Keratinocyte (primary cell): ENCODE data around the gene RAD23A. TPM values are rescaled to one million over a fixed set of nuclear protein-coding genes. Genes with fewer than 3 reads are reported as not detected.

Experiments used
- DNase-seq: peaks from one replicate; pipeline ENCODE4 v3.0.0-alpha.2; 2011; ENCODE audit warnings: low read depth, missing footprints, low spot score
- FAIRE-seq: peaks from 2 replicates; lab custom pipeline; 2011; peaks lifted over from hg19 to GRCh38; lab: Jason Lieb, UNC
- H2AFZ ChIP-seq: 2 replicates; pipeline ENCODE4 v1.6.0; 2012; ENCODE audit warnings: low read length, control low read depth, inconsistent platforms; ENCODE audit not compliant: control insufficient read depth
- H3K27ac ChIP-seq: 2 replicates; pipeline ENCODE4 v1.5.1; 2011; ENCODE audit warnings: low read length; ENCODE audit not compliant: control insufficient read depth, insufficient read depth
- H3K27me3 ChIP-seq: 3 replicates; pipeline ENCODE4 v1.6.0; 2011; ENCODE audit warnings: low read length; ENCODE audit not compliant: control insufficient read depth, insufficient read depth; ENCODE audit errors: extremely low read depth
- H3K36me3 ChIP-seq, 2 experiments: 2 replicates in 1 of 2; 3 replicates in 1 of 2; pipeline ENCODE4 v1.5.1; 2011; ENCODE audit warnings: low read length in 2 of 2, mild to moderate bottlenecking in 1 of 2; ENCODE audit not compliant: control insufficient read depth in 2 of 2, insufficient read depth in 2 of 2; ENCODE audit errors: extremely low read depth in 1 of 2
- H3K4me1 ChIP-seq: 3 replicates; pipeline ENCODE4 v1.5.1; 2011; ENCODE audit warnings: low read length; ENCODE audit not compliant: control insufficient read depth, insufficient read depth; ENCODE audit errors: extremely low read depth
- H3K4me2 ChIP-seq: 3 replicates; pipeline ENCODE4 v1.6.0; 2011; ENCODE audit warnings: low read depth, low read length; ENCODE audit not compliant: control insufficient read depth, insufficient read depth; ENCODE audit errors: extremely low read depth
- H3K4me3 ChIP-seq, 3 experiments: fragments of 200-600 bp in 1 of 3; sonication (generic) in 1 of 3; 2 replicates in 2 of 3; 3 replicates in 1 of 3; pipeline ENCODE4 v1.5.1; 2011 to 2016; ENCODE audit warnings: low read length in 3 of 3, mild to moderate bottlenecking in 3 of 3, control low read depth in 2 of 3, inconsistent platforms in 1 of 3, low read depth in 1 of 3, mixed read lengths in 1 of 3, mixed run types in 1 of 3, moderate library complexity in 1 of 3; ENCODE audit not compliant: control insufficient read depth in 2 of 3, insufficient read depth in 2 of 3; ENCODE audit errors: extremely low read depth in 1 of 3
- H3K79me2 ChIP-seq: 2 replicates; pipeline ENCODE4 v1.6.0; 2012; ENCODE audit warnings: low read length; ENCODE audit not compliant: control insufficient read depth, insufficient read depth
- H3K9ac ChIP-seq: 3 replicates; pipeline ENCODE4 v1.6.0; 2011; ENCODE audit warnings: low read length; ENCODE audit not compliant: control insufficient read depth, insufficient read depth; ENCODE audit errors: extremely low read depth
- H3K9me1 ChIP-seq: 3 replicates; pipeline ENCODE4 v1.6.0; 2011; ENCODE audit warnings: low read length; ENCODE audit not compliant: control insufficient read depth, insufficient read depth; ENCODE audit errors: extremely low read depth
- H3K9me3 ChIP-seq: 2 replicates; pipeline ENCODE4 v1.5.1; 2012; ENCODE audit warnings: low read depth, low read length; ENCODE audit not compliant: control insufficient read depth
- H4K20me1 ChIP-seq: 3 replicates; pipeline ENCODE4 v1.6.0; 2011; ENCODE audit warnings: low read length; ENCODE audit not compliant: control insufficient read depth, insufficient read depth; ENCODE audit errors: extremely low read depth
- CTCF ChIP-seq, 3 experiments: IDR thresholded peaks in 1 of 3; conservative IDR thresholded peaks in 1 of 3; optimal IDR thresholded peaks in 1 of 3; 2 replicates in 2 of 3; 3 replicates in 1 of 3; pipeline versions ENCODE3 to v1.5.1; 2011; ENCODE audit warnings: low read length in 3 of 3, mild to moderate bottlenecking in 3 of 3, moderate library complexity in 2 of 3, control low read depth in 1 of 3, inconsistent platforms in 1 of 3; ENCODE audit not compliant: insufficient read depth in 2 of 3; ENCODE audit errors: extremely low read depth in 1 of 3
- EZH2 ChIP-seq: IDR thresholded peaks from one replicate; pipeline ENCODE4 v1.6.1; 2012; ENCODE audit warnings: inconsistent platforms, mild to moderate bottlenecking, low read length, moderate library complexity
- dilution Hi-C: fragments of 300-500 bp; cut with MboI; formaldehyde crosslinking; loops from one replicate; pipeline ENCODE4 v1.7.0; 2020; ENCODE audit warnings: low sequenced_read_pairs; ENCODE audit not compliant: extremely low pct_ligation_motif_present
- polyA plus RNA-seq, 5 experiments: library from polyadenylated mRNA; depleted of rRNA in 3 of 5; stranded (reverse) in 3 of 5; stranded (forward) in 1 of 5; unstranded in 1 of 5; fragments of >200 nt; gene quantifications; 1 replicate in 1 of 5; 2 replicates in 3 of 5; 3 replicates in 1 of 5; pipeline versions ENCODE4 v1.2.1 to v1.2.3, GENCODE V29; 2011 to 2012; ENCODE audit warnings: missing spikeins in 2 of 5, low read depth in 1 of 5, low replicate concordance in 1 of 5

RAD23A gene
- polyA plus RNA-seq, 1 donor (not counting 4 experiments of a cell fraction or from before 2014, with no cell fraction given) = 23.7 TPM

- Histone ChIP-seq H3K9me1 (no peaks in the 10 kb centered on the region), H3K9ac (peak within 1 kb of the TSS; percentile 92), H3K4me1 (peaks cover 13% of the 10 kb centered on the region), H3K27me3 (no peaks in the 10 kb centered on the region), H3K4me3 (peak within 1 kb of the TSS; percentile 80 to 98 (median 82)), H4K20me1 (no peaks in the 10 kb centered on the region), H3K27ac (peak within 1 kb of the TSS; percentile 75), H3K4me2 (peak within 1 kb of the TSS; percentile 97), H3K36me3 (peaks cover 20 to 21% of the 10 kb centered on the region in 2 experiments), H3K9me3 (no peaks in the 10 kb centered on the region), H2AFZ (peak within 1 kb of the TSS; percentile 83), H3K79me2 (peaks cover 37% of the 10 kb centered on the region)
- FAIRE-seq (no peak), DNase-seq (no peak)
- dilution Hi-C loops = no loop called here
- TF ChIP-seq CTCF (optimal IDR thresholded peaks at IDR 0.05 in 1 of 3, IDR thresholded peaks at IDR 0.05 in 1 of 3, conservative IDR thresholded peaks at IDR 0.05 in 1 of 3; ENCODE audit: extremely low read depth in 1 of 3, insufficient read depth in 2 of 3, low read length in 3 of 3) (no peak), EZH2 (no peak)
Measured at GRCh38 chr19:12933287-12934072, 12.2 kb upstream of the RAD23A start, which contains the start of gene FARSA. Gene FARSA (minus strand): TSS chr19:12933711. CDS start chr19:12933696, 15 bp downstream.

- no peak for FAIRE-seq
- Histone ChIP-seq H3K9ac (no peak overlapping the region), H3K79me2 (peaks cover 48% of the 10 kb centered on the region), H3K9me1 (peaks cover 2% of the 10 kb centered on the region), H3K4me1 (peaks cover 19% of the 10 kb centered on the region), H3K9me3 (no peaks in the 10 kb centered on the region), H3K27ac (no peak overlapping the region), H3K27me3 (no peaks in the 10 kb centered on the region), H3K36me3 (peaks cover 16 to 18% of the 10 kb centered on the region in 2 experiments), H4K20me1 (peaks cover 9% of the 10 kb centered on the region), H2AFZ (no peak overlapping the region), H3K4me3 (no peak overlapping the region), H3K4me2 (no peak overlapping the region)
- dilution Hi-C loops = no loop called here
- DNase-seq = no peak
- TF ChIP-seq EZH2 = no peak
- no peak for TF ChIP-seq CTCF (optimal IDR thresholded peaks at IDR 0.05 in 1 of 3, IDR thresholded peaks at IDR 0.05 in 1 of 3, conservative IDR thresholded peaks at IDR 0.05 in 1 of 3; ENCODE audit: extremely low read depth in 1 of 3, insufficient read depth in 2 of 3, low read length in 3 of 3)
Measured at GRCh38 chr19:12935071-12935470, 10.6 kb upstream of the RAD23A start.
